GM19023 (cell line): ENCODE data around the gene LRFN4.

Experiments used
- ATAC-seq: cut with Tn5 transposase; IDR thresholded peaks from one replicate; pipeline ENCODE4 v1.9.1; 2021; ENCODE audit warnings: mild to moderate bottlenecking, moderate library complexity; ENCODE audit not compliant: unreplicated experiment

The LRFN4 gene

DNA sequence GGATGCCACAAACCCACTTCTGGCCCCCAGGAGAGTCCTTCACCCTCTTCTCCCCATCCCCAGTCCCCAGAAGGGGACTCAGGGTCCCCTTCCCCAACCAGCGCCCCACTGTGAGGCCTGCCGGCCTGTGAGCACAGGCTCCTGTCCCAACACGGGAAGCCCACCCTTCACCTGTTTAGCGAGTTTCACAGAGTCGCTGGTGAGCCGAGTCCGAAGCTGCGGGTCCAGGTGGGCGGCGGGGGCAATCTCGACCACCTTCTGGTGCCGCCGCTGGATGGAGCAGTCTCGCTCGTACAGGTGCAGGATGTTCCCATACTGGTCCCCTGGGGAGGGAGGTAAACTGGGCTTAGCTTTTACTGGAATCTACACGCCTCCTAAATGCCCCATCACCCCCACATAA lies 13.3 kb downstream of the LRFN4 start:
- ATAC-seq = no peak

DNA sequence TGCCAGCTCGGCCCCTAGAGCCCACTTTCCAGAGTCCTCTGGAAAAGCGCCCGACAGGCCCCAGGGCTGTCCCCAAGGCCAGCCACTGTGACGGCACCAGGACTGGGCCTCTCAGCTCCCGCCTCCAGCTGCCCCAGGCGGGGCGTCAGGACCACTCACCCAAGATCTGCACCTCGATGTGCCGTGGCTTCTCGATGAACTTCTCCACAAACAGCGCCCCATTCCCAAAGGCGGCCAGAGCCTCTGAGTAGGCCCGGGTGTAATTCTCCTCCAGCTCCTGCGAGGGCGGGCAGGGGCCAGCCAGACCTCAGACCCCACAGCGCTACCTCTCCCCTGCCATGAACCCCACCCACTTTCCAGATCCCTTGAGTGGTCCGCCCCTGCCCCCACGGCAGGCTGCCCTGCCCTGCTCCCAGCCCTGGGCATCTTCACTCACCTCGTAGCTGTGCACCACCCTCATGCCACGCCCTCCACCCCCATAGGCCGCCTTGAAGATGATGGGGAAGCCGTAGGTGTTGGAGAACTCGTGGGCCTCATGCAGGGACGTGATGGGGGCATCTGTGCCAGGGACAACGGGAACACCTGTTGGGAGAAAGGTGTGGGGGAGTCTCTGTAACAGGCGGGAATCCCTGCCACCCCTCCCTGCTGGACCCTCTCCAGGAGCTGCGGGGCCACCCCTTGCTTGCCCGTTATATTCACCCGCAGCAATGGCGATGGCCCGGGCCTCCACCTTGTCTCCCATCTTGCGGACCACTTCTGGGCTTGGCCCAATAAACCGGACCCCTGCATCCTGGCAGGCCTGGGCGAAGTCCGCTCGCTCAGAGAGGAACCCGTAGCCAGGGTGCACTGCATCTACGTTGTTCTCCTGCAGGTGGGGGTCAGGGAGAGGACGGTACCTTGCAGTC lies 14.0 kb downstream of the LRFN4 start:
- ATAC-seq = no peak

DNA sequence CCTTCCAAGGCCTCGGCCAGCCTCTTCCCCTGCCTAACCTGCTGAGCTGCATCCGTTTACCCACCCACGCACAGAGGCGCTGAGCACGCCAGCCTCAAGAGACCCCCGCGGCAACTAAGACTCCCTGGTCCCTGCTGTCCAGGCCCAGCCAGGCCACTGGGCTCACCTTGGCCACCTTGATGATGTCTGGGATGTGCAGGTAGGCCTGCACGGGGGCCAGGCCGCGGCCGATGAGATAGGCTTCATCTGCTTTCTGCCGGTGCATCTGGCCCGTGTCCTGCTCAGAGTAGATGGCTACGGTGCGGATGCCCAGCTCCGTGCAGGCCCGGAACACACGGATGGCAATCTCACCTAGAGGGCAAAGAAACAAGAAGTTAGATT lies 14.6 kb downstream of the LRFN4 start:
- ATAC-seq = no peak

DNA sequence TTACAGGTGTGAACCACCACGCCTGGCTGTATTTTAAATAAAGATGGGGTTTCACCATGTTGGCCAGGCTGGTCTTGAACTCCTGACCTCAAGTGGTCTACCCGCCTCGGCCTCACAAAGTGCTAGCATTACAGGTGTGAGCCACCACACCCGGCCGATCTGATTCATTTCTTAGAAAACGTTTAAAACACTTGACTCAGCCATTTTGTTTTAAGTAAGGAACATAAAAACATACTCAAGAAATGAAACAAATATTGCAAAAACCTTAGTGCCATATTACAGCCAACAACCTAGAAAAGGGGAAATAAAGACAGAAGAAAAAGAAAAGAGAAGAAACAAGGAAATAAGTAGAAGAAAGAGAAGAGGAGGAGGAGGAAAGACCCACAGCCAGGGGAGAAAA lies 17.4 kb downstream of the LRFN4 start:
- no peak for ATAC-seq

DNA sequence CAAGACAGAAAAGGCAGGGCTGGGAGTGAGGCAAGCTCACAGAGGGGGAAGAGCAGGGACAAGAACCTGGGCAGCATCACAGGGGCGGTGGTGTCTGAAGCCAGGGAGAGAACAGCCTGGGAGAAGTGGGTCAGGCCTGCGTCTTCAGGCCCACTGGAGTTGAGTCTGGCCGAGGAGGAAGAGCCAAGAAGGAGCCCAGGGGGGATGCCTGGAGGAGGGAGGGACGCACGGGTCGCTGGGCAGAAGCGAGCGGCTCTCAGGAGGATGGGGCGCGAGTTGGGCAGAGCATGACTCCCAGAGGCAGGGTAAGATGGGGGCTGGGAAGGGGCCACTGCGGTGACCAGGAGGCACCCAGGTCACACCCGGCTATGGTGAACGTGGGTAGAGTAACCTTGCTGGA lies 18.5 kb downstream of the LRFN4 start:
- ATAC-seq = no peak

DNA sequence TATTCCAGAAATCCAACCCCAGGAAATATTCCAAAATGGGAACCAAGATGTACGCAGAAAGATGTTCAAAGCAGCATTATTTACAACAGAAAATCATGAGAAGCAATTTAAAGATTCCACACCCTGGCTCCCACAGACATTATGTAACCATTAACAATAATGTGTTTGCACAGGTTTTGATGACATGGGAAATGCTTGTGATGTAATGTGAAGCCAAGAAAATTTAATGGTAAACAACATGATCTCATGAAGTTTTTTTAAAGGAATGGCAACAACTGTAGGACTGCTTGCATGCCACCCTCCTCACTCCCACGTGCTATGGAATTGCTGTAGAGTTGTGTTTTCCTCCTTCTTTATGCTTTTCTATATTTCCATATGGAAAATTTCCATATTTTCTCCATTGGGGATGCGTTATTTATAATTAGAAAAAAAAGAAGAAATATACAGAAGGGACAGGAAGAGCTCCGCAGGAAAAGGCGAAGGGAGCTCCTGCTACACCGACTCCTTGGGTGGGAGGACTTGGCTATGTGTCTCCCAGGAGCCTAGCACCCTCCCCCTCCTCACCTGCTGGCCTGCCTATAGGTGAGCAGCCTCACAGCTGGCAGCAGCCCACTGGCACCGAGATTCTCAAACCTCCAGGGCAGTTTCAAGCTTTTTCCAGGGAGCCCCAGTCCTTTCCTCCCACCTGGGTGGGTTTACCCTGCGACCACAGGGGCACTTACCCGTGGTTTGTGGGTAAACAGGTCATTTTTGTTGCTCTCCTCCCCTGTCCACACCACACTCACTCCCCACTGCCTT lies 20.9 kb downstream of the LRFN4 start:
- no peak for ATAC-seq

DNA sequence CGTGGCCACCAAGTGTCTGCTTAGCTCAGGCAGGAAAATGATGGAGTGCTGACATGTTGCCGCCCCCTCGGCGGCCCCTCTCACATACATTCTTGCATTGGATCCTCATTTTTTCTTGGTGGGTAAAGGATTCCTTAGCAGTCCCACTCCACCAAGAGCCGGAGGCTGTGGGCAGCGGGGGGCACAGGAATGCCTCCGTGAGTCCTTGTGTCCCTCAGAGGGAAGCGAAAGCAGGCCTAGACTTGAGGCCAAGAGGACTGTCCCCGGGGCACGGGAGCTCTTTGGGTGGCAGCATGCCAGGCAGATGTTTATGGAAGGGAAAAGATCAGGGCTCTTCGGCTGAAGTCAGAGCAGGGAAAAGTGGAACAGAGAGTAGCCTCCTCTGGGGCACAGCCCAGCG lies 21.6 kb downstream of the LRFN4 start:
- ATAC-seq = no peak

DNA sequence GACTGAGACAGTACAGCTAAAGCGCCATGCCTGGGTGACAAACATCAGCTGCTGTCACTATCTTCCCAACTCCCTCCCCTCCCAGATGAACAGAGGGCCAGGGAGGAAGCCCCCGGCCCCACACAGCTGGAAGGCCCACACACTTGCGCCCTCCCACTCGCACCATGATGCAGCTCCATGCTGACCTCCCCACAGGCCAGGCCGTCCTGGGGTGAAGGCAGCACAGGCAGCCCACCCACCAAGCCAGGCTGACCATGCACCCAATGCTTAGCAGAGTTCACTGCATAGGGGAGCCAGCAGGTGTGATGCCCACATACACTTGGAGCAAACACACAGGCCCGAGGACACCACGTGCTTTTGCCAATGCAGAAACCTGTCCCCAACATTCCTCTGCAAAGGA lies 22.1 kb downstream of the LRFN4 start:
- no peak for ATAC-seq

DNA sequence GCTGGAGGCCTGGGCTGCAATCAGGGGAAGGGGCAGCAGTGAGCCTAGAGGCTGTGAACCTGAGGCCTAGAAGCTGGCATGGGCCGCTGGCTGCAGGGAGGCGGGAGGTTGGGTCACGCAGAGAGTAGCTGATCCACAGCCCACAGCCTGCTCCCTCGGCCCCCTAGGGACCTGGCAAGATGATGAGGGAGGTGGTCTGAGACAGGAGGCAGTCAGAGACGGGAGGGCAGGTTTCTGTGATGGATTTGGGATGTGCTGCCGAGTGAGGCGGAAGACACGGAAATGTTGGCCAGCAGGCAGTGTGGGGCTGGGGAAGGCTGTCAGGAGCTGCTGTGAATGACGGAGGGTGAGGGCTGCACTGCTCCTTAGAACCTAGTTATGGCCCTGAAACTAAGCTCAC lies 22.7 kb downstream of the LRFN4 start:
- ATAC-seq = no peak

DNA sequence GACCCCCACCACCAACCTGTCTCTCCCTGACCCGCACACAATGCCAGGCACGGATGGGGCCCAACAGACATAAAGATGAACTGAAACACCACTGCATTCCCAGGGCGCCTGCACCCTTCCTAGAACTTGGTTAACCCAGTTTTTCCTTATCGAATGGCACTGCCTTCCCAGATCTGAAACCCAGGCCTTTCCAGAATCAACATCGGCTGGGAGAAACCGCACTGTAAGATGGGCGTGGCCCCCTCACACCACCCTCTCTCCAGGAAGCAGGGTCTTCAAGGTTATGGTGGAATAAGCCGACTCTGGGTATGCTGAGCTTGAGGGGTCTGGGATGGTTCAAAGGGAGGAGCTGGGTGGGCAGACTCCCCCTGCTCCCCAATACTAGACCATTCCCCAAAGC lies 23.1 kb downstream of the LRFN4 start:
- ATAC-seq = no peak

DNA sequence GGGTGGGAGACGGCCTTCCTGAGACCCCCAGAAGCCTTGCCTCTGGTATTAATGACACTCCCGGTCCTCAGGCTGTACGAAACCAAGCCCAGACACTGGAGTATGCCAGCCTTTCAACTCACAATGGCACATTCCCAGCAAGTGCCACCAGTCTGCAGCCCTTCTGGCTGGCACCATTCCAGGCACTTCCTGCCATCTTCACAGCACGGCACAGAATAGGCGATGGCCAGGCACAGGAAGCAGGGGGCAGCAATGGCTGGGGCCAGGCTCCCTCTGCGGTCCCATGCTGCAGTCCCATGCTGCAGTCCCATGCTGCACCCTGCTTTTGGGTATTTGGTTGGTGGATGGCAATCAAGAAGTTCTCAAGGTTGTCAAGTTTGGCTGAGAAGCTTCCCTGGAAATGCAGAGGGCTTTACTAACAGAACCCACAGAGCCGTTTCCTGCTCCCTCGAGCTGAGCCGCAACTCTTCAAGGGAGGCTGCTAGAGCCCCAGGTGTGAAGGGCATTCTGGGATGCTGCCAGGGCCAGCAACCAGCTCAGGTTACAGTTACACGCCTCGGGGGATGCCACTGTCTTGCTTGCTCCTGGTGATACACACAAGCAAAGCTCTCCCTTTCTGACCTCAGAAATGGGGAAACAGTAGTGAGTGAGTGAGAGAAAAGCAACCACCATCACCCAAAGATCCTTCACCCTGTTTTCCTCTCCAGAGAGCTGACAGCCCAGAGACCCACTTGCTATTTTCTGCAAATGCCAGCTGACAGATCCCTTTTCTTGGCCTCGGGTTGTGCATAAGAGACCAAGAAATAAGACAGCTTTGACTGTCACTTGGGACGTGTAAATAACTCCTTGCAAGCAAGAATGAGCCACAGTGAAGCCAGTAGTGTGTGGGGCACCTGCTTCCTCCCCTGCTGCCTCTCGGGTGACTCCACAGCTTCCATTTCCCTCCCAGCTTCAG lies 23.9 kb downstream of the LRFN4 start:
- no peak for ATAC-seq

DNA sequence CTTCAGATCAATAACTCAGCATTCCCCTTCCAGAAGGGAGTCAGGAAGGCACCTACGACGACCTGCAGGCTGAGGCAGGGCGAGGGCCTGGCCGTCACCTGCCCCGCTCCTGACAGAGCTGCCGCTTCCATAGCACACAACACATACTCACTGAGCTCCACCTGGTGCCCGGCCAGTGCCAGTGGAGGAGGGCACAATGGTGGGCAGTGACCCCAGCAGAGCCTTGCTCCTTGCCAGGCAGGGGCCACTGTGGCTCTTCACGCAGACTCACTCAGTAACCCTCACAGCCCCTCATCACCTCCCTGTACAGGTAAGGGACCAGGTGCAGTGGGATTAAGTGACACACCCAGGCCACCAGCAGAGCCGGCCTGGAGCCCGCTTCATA lies 24.6 kb downstream of the LRFN4 start:
- ATAC-seq = no peak

DNA sequence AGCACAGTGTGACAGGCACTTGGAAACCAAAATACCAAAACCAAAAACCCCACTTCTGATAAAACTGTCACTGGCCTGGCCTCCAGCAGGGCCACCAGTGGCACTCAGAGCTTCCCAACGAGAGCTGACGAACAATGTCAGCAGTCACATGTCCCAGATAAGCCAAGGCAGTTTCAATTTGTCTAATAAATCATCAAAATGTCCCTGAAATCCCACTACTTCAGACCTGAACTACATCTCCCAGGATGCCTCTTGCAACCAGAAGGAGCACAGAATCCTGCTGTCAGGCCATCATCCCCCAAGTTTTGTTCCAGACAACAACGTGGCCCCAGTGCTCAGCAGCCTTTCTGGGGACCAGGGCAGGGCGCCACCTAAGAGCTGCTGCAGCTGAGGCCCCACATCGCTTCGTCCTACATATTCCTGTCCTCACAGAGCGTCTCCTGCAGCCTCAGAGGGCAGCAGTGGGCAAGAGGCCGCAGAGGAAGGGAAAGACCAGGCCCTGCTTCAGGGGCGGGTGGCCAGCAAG lies 25.1 kb downstream of the LRFN4 start:
- no peak for ATAC-seq

DNA sequence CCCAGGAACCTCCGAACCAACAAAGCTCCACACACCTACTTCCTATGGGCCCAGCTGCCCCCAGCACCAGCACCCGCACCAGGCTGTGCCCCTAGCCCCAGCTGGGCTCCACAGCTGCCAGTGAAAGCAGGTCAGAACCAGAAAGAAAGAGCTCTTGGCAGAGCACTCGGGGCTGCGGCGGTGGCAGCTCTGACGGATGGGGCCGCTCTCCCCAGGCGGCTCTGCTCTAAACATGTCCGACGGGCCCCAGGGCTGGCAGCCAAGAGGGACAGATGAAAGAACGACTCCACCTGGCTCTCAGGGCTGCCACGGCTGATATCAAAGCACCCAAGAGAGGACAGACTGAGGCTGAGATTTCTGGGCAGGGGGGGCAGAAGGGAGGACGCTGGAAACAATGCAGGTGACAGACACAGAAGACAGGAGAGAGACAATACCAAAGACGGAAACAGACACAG lies 25.7 kb downstream of the LRFN4 start:
- no peak for ATAC-seq

DNA sequence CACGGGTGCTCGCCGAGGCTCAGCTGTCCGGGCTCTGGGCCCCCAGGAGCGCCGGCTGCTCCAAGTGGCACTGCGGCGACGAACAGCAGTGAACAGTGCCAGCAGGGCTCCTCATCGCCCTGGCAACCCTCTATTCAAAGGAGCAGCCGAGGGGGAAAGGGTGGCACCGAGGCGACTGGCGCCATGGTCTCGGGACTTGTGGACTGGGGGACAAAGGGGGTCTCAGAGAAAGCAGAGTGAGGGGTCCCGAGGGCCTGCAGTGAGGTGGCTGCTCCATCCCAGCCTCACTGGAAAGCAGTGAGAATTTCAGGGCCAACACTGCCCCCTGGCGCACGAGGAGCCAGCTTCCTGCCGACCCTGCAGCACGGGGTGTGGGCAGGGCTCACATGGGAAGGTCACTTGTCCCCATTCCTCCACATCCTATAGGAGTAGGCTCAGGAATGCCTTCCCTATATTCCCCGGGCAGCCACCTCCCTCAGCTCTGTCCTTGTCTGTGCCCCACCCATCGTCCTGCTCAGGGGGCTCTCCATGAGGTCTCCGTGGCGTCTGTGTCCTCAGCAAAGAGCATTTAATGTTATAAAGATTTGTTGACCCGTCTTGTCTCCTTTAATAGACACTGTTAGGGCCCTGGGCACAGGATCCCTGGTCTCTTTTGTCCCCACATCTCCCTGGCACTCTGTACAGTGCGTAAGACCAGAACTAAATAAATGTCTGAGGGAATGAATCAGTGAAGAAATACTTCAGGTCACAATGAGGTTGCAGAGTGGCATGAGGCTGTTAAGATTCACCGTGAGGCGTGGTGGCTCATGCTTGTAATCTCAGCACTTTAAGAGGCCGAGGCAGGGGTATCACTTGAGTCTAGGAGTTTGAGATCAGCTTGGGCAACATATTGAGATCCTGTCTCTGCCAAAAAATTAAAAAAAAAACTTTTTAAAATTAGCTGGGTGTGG lies 26.4 kb downstream of the LRFN4 start:
- ATAC-seq = no peak

DNA sequence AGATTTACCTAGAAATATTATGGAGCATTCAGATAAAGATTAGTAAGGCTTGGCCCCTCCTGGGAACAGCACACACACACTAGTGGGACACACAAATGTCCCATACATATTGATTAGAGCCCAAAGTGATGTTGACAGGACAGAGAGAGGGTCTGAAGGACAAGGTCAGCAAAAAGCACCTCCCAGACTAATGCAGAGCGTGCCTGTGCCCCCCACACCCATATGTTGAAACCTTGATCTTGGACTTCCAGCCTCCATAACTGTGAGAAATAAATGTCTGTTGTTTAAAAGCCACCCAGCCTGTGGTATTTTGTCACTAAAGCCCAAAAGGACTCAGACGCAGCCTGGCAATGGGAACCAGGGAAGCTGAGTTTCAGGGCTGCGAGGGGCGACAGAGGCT lies 27.6 kb downstream of the LRFN4 start:
- ATAC-seq = no peak

DNA sequence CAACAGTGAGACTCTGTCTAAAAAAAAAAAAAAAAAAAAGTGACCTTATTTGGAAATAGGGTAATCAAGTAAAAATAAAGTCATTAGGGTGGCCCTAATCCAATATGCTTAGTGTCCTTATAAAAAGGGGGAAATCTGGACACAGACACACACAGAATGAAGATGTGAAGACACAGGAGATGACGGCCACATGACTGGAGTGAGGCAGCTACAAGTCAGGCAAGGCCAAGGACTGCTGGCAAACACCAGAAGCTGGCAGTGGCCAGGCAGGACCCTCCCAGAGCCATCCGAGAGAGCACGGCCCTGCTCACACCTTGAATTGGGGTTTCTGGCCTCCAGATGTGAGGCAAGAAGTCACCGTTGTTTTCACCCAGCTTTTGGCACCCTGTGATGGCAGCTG lies 28.6 kb downstream of the LRFN4 start:
- ATAC-seq = no peak

DNA sequence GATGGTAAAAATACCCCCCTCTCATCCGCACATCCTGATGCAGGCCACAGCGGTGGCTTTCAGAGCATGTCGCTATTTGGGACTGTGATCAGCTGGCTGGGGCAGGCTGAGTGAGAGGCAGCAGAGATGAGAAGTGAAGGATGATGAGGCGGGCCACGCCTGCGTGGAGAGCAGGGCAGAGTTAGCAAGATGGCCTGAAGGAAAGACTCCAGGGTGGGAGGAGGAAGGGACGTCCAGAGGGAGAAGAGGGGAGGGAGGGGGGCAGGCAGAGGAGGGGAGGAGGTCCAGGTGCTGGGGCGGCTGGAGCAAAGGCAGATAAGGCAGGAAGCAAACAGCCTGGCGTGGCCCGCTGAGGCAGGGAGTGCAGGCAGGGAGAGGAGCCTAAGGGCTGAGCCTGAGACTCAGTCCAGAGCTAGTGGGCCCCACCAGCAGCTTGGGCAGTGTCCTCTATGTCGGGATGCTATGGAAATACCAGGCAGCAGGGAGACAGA lies 29.1 kb downstream of the LRFN4 start:
- ATAC-seq = no peak

DNA sequence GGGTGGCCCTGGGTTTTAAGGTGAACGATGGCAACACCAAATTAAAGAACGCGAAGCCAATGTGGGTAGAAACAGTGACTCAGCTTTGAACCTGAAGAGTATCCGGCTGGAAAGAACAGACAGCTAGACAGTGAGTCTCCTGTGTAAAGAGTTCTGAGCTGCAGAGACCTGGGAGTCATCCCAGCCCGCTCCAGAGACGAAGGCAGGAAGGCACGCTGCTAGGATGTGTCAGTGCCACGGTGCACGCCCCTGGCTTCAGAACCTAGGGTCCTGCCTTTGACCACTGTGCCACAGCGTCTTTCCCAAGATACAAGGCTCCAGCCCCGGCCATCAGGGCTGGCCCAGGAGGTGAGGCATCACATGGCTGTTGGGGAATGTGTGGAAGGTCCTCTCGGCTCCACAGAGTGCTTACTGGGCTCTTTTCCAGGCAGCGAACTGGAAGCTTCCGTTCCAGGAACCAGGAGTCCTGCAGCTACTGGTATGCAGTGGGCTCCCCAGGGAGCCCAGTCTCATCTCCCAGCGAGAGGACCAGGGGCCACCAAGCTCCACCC lies 29.9 kb downstream of the LRFN4 start:
- no peak for ATAC-seq
